PC-9 (cell line): Measurements from ENCODE around the gene AXIN2. TPM values are rescaled to one million over a fixed set of nuclear protein-coding genes. Genes with fewer than 3 reads are reported as not detected.
A peak's percentile ranks its signal among the peaks of the same experiment; 100 is the strongest.

ENCODE experiments used
- BruUV-seq: library from RNA; stranded (reverse); fragments of 400-500 nt; replicated peaks from 2 replicates; lab custom pipeline; 2021; lab: Mats Ljungman, UMichigan
- CTCF ChIA-PET: fragments of 300-600 bp; sonication (Branson Sonifier 250); formaldehyde crosslinking; loops from one replicate; lab custom pipeline; 2022; ENCODE audit warnings: antibody characterized with exemption; lab: Charles Lee
- POLR2A ChIA-PET: fragments of 300-600 bp; sonication (Branson Sonifier 250); formaldehyde crosslinking; loops from one replicate; lab custom pipeline; 2022; ENCODE audit warnings: antibody characterized with exemption; ENCODE audit not compliant: unreplicated experiment; lab: Charles Lee
- DNase-seq, 2 experiments: peaks; one replicate each; pipeline versions ENCODE4 v3.0.0 to v3.0.0-alpha.2; 2015 to 2022; ENCODE audit warnings: mixed read lengths in 1 of 2
- H2AFZ ChIP-seq: fragments of 200-600 bp; sonication (generic); 2 replicates; pipeline ENCODE4 v1.8.1; 2017; ENCODE audit warnings: antibody characterized with exemption
- H3F3A ChIP-seq: fragments of 200-600 bp; sonication (generic); 2 replicates; pipeline ENCODE4 v1.8.1; 2017; ENCODE audit warnings: antibody characterized with exemption, mild to moderate bottlenecking, low read depth; ENCODE audit not compliant: insufficient read depth
- H3K27ac ChIP-seq: fragments of 200-600 bp; sonication (generic); 2 replicates; pipeline ENCODE4 v1.6.1; 2016; ENCODE audit warnings: mixed run types
- H3K27me3 ChIP-seq: fragments of 200-600 bp; sonication (generic); 2 replicates; pipeline ENCODE4 v1.6.1; 2016; ENCODE audit warnings: low read depth, mixed run types; ENCODE audit not compliant: insufficient read depth
- H3K36me3 ChIP-seq: fragments of 200-600 bp; sonication (generic); 2 replicates; pipeline ENCODE4 v1.6.1; 2016; ENCODE audit warnings: low read depth, mixed run types
- H3K4me1 ChIP-seq: fragments of 200-600 bp; sonication (generic); replicated peaks from 2 replicates; pipeline ENCODE4 v1.6.1; 2016; ENCODE audit warnings: mixed run types; ENCODE audit not compliant: insufficient read depth
- H3K4me2 ChIP-seq: fragments of 200-600 bp; sonication (generic); 2 replicates; pipeline ENCODE4 v1.6.1; 2017; ENCODE audit warnings: mixed run types
- H3K4me3 ChIP-seq: fragments of 200-600 bp; sonication (generic); 2 replicates; pipeline ENCODE4 v1.6.1; 2016; ENCODE audit warnings: mixed run types
- H3K79me2 ChIP-seq: fragments of 200-600 bp; sonication (generic); 2 replicates; pipeline ENCODE4 v1.6.1; 2017; ENCODE audit warnings: low read depth, mixed run types
- H3K9me2 ChIP-seq: fragments of 200-600 bp; sonication (generic); 2 replicates; pipeline ENCODE4 v1.8.1; 2017; ENCODE audit warnings: mild to moderate bottlenecking; ENCODE audit not compliant: insufficient read depth
- H3K9me3 ChIP-seq: fragments of 200-600 bp; sonication (generic); 2 replicates; pipeline ENCODE4 v1.8.1; 2016; ENCODE audit warnings: low read depth; ENCODE audit not compliant: insufficient read depth
- H4K20me1 ChIP-seq: fragments of 200-600 bp; sonication (generic); 2 replicates; pipeline ENCODE4 v1.8.1; 2017; ENCODE audit not compliant: insufficient read depth
- CTCF ChIP-seq: fragments of 200-600 bp; sonication (generic); conservative IDR thresholded peaks from 2 replicates; pipeline ENCODE4 v1.6.1; 2017; ENCODE audit warnings: mixed run types, antibody characterized with exemption, mild to moderate bottlenecking, moderate library complexity
- EZH2 ChIP-seq: fragments of 200-600 bp; sonication (generic); IDR thresholded peaks from 2 replicates; pipeline ENCODE4 v1.8.0; 2017; ENCODE audit warnings: antibody characterized with exemption, low read depth
- intact Hi-C: fragments of 100-400 bp; cut with micrococcal nuclease; formaldehyde crosslinking; loops from one replicate; pipeline ENCODE4 v1.10.0; 2022; ENCODE audit not compliant: unreplicated experiment
- total RNA-seq: library from RNA; stranded (reverse); gene quantifications from 2 replicates; pipeline ENCODE4 v1.2.3, GENCODE V29; 2021

Gene AXIN2
- total RNA-seq, 1 experiment from 2014 or later = 0.24 TPM

GRCh38 chr17:65498816-65499215 lies 62.6 kb downstream of the AXIN2 start:
- TF ChIP-seq EZH2 (no peak), CTCF (no peak)
- Histone ChIP-seq H3K27me3 (no peaks in the 10 kb centered on the region), H3K9me3 (no peaks in the 10 kb centered on the region), H3K79me2 (no peaks in the 10 kb centered on the region), H2AFZ (no peak overlapping the region), H3K4me1 (no peaks in the 10 kb centered on the region), H3K27ac (no peak overlapping the region), H3K4me3 (no peak overlapping the region), H3K4me2 (no peak overlapping the region), H3K9me2 (no peaks in the 10 kb centered on the region), H3F3A (no peaks in the 10 kb centered on the region), H4K20me1 (no peaks in the 10 kb centered on the region), H3K36me3 (no peaks in the 10 kb centered on the region)
- no peak for DNase-seq
- CTCF ChIA-PET = no interaction called here
- BruUV-seq = no TSS peak
- POLR2A ChIA-PET = no interaction called here
- intact Hi-C loops = no loop called here

GRCh38 chr17:65496801-65497200 lies 64.6 kb downstream of the AXIN2 start:
- Histone ChIP-seq H3K27ac (no peak overlapping the region), H3K36me3 (no peaks in the 10 kb centered on the region), H3K4me2 (no peak overlapping the region), H3K9me3 (no peaks in the 10 kb centered on the region), H4K20me1 (no peaks in the 10 kb centered on the region), H3K79me2 (no peaks in the 10 kb centered on the region), H3K27me3 (no peaks in the 10 kb centered on the region), H2AFZ (no peak overlapping the region), H3K4me3 (no peak overlapping the region), H3K9me2 (no peaks in the 10 kb centered on the region), H3F3A (no peaks in the 10 kb centered on the region), H3K4me1 (no peaks in the 10 kb centered on the region)
- intact Hi-C loops = no loop called here
- no TSS peak for BruUV-seq
- DNase-seq = no peak
- POLR2A ChIA-PET = no interaction called here
- TF ChIP-seq CTCF (no peak), EZH2 (no peak)
- CTCF ChIA-PET = no interaction called here

- no peaks in the 10 kb centered on the region for H3K4me1 ChIP-seq
- H3K9me3 ChIP-seq = no peaks in the 10 kb centered on the region
- no peak overlapping the region for H2AFZ ChIP-seq
- ChIA-PET CTCF (interaction anchor here (0.6 kb wide), 2 partner anchors 35 to 1661 kb away, joined by 3 to 4 read pairs; no protein-coding TSS in a partner anchor), POLR2A (interaction anchor here (0.5 kb wide), 1 partner anchor 409 kb away, joined by 6 read pairs; no protein-coding TSS in a partner anchor)
- BruUV-seq = no TSS peak
- intact Hi-C loops = no loop called here
- H3K79me2 ChIP-seq = no peaks in the 10 kb centered on the region
- H3K9me2 ChIP-seq = no peaks in the 10 kb centered on the region
- no peaks in the 10 kb centered on the region for H4K20me1 ChIP-seq
- no peaks in the 10 kb centered on the region for H3K36me3 ChIP-seq
- no peak for TF ChIP-seq CTCF
- no peak for TF ChIP-seq EZH2
- H3K27me3 ChIP-seq = no peaks in the 10 kb centered on the region
- H3K4me3 ChIP-seq = no peak overlapping the region
- H3F3A ChIP-seq = no peaks in the 10 kb centered on the region
- no peak overlapping the region for H3K27ac ChIP-seq
- peak in 1 of 2 experiments; percentile 5 for DNase-seq
- peak overlapping the region; percentile 16; the same call in 1 of the 2 replicates for H3K4me2 ChIP-seq
Measured at GRCh38 chr17:65495122-65496055, 66.1 kb downstream of the AXIN2 start.
